HG03066 (cell line): Measurements from ENCODE around the gene NEUROD2.
"Not testable (repeated sequence)": the region's sequence is repeated elsewhere in the genome, so short reads cannot be mapped to it uniquely, and the experiment has no call there.

ENCODE experiments used
- ATAC-seq: cut with Tn5 transposase; IDR thresholded peaks from one replicate; pipeline ENCODE4 v1.9.1; 2021; ENCODE audit warnings: low read depth; ENCODE audit not compliant: unreplicated experiment

NEUROD2 gene

GRCh38 chr17:39591958-39592954, 15.5 kb downstream of the NEUROD2 start:
- no peak for ATAC-seq

DNA sequence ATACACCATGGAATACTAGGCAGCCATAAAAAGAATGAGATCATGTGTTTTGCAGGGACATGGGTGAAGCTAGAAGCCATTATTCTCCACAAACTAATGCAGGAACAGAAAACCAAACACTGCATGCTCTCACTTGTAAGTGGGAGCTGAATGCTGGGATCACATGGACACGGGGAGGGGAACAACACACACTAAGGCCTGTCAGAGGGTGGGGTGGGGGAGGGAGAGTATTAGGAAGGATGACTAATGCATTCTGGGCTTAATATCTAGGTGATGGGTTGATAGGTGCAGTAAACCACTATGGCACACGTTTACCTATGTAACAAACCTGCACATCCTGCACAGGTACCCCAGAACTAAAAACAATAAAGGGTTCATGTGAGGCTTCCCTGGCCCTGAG, 17.5 kb downstream of the NEUROD2 start:
- not testable (repeated sequence) for ATAC-seq

- no peak for ATAC-seq
Measured at GRCh38 chr17:39582658-39583057, 25.1 kb downstream of the NEUROD2 start.

DNA sequence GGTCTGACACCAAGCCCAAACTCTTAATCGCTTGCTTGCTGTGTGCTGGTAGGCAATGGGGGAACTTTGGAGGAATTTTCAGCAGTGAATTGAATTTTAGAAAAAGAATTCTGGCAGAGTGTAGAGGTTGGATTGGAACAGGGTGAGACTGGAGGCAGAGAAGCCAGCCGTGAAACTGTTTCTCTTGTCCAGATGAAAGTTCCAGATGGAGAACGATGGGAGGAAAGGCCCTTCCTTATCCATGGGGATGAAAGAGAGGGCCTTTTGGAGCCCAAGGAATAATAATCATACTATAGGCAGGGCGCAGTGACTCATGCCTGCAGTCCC, 26.0 kb downstream of the NEUROD2 start:
- ATAC-seq: no peak

DNA sequence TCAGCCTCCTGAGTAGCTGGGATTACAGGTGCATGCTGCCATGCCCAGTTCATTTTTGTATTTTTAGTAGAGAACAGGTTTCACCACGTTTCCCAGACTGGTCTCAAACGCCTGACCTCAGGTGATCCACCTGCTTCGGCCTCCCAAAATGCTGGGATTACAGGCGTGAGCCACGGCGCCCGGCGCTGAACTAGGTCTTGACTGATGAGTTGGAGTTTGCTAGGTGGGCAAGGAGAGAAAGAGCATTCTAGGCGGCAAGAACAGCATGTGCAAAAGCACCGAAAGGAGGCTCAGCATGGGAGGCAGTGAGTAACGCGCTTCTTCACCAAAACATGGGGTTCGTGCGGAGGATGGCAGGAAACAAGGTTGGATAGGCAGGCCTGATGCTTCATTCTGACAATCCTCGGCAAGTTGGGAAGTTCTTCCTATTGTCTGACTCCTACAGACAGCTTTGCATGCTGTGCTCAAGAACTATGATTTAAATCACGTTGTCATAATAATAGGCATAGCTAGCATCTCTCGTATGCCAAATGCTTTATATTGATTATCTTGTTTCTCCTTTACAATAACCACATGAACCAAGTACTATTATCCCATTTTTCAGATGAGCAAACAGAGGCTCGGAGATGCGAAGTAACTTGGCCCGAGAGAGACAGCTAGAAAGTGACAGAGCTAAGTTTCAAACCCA, 26.5 kb downstream of the NEUROD2 start:
- ATAC-seq: no peak

DNA sequence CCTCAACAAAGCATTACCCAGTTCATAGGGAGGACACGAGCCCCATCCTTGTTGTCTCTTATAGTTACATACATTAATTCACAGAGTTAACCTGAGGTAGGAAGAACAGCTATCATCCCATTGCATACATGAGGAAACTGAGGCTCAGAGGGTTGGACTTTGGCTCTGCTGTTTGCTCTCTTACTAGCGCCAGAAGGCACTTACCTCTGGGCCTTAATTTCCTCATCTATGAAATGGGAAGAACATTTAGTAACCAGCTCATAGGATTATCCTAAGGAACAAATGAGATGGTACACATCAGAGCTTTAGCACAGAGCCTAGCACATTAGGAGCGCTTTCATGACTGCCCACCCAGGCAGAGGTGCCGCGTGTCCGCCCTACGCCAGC, 27.6 kb downstream of the NEUROD2 start:
- ATAC-seq: no peak

- no peak for ATAC-seq
Measured at GRCh38 chr17:39579318-39580081, 28.2 kb downstream of the NEUROD2 start.

DNA sequence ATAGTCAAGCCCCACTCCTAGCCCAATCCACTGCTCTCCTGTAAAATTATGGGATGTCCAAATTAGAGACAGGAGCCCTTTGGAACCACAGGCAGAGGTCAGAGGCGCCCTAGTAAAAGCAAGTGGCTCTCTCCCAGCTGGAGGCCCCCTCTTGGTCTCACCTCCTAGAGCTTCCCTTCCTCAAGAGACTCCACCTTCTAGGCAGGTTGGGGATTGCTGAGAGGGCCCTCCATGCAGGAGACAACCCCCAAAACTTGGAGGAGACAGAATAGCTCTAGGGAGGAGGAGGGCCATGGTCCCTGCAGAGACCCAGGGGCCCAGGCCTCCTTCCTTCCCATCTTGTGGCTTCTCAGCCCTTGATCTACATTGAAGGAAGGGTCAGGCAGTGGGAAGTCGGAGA, 29.4 kb downstream of the NEUROD2 start:
- no peak for ATAC-seq

- no peak for ATAC-seq
Measured at GRCh38 chr17:39576187-39576586, 31.5 kb downstream of the NEUROD2 start.

DNA sequence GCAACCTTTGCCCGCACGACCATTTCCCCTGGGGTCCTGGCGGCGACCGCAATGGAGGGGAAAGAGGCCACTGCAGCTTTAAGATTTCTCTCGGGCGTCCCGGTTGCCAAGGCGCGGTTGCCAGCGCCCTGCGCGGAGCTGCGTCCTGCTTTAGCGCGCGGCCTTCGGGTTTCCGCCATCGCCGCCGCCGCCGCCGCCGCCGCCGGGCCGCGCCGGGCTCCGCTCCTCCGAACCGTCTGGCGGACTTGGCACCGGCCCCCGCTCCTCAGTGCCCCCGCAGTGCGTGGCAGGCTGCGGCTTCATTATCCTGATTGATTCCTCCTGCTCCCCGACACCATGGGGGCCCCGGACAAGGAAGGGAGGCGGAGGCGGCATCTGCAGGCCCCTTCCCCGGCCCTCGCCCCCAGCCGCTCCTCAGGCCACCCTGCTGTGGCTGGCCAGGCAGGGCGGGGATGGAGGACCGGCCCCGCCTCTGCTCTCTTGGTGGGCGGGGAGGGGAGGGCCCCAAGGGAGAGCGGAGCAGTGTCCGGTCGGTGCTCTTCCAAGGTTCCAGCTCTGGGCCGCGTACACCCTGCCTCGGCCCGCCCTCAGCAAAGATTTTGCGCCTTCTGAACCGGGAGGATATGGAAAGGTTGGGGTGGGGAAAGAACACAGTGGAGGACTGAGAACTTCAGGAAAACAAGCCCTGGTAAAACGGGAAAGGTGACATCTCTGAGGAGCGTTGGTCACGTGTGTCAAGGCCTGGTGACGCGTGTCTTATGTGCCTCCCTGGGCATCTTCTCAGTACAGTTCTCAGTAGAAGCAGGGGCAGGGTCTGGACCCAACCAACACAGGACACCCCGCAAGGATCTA, 34.0 kb downstream of the NEUROD2 start:
- ATAC-seq: no peak

DNA sequence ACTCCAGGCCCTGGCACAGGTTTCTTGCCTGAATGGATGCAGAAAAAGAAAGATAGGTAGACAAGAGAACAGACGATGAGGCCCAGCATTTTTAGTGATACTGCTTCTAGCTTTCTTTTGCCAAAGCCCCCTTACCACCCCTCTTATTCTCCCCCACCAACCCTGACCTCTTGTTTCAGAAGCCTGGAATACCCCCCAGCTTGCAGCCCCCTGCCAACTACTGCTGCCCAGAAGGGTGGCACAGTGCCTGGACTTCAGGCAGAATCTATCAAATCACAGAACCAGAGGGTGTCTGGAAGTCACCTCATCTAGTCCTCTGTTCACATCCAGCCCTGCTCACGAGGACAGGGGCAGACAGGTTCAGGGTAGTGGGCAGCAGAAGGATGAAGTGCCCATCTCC, 35.6 kb downstream of the NEUROD2 start:
- ATAC-seq: no peak

GRCh38 chr17:39569126-39569525, 38.6 kb downstream of the NEUROD2 start:
- no peak for ATAC-seq

GRCh38 chr17:39568702-39569101, 39.0 kb downstream of the NEUROD2 start:
- ATAC-seq: no peak

DNA sequence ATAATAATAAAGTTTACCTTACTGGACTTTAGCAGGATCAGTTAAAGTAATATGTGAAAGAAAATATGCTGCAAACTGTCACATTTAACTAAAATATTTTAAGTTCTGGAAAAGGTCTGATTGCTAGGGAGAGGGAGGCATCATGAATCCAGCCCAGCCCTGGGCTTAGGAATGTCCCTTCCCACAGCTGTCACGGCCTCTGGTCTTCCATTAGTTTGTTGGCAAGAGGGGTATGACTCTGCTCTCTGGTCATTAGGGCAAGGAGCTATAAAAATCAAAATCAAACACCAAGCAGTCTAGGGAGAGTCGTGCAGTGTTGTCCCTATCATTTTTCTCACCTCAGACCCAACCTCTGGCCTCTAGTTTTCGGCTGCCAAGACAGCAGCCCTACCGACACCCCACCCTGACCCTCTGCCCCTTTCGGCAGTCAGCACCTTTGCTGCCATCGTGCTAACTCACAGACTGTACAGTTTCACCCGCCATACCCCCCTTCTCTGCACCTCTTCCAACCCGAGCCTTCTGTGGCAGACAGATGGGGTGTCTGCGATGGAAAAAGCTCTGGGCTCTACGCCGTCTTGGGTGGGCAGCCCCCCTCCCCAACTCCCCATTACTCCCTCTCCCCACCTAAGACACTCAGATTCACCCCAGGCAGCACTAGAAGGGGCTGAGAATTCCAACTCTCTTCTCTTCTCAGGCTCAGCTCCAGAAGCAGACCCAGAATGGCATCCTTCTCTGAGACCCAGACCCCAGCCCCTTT, 41.4 kb downstream of the NEUROD2 start:
- no peak for ATAC-seq

DNA sequence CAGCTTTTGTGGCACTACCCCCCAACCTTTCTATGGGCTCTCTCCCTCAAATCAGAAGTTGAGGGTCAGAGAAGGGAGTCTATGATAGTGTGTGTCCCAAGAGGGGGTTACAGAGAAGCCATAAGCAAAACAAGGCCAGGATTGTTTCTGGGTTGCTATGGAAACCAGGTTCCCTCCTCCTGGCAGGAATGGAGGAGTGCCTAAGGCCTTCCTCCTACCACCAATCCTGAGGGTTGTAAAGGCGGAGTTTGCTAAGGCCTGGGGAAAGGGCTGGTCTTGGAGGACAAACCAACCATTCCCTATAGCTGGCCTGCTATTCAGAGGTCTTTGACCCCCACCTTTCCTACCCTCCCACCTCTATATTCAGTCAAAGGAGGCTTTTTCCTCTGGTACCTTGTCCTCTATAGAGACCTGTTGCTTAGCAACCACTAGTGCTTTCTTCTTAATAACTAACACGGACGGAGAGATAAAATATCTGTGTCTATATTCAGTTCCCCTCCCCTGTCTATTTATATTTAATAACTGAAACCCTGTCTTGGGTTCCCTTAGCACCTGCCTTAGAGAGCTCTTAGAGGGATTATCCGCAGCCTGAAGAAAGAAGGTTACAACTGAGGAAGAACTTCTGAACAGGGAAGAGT, 43.4 kb downstream of the NEUROD2 start:
- no peak for ATAC-seq

- ATAC-seq: no peak
Measured at GRCh38 chr17:39563476-39563875, 44.2 kb downstream of the NEUROD2 start.

GRCh38 chr17:39562976-39563375, 44.7 kb downstream of the NEUROD2 start:
- no peak for ATAC-seq

GRCh38 chr17:39562395-39562794, 45.3 kb downstream of the NEUROD2 start:
- ATAC-seq: no peak

DNA sequence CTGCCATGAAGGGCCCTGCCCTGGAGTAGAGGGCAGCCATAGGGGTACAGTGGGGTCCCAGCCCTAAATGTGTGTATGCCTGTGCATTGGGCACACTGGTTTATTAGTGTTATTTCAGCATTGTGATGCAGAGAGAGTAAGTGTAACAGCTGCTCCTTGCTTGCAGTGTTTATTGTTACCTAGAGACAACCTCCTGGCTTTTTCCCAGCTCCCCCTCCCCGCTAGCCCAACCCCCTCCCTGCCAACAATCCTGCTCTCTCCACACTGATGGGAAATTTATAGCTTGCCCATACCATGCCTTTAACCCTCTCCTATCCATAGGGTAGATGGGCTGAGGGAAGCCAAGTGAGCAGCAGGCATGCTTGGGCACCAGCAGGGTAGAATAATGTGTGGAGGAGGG, 51.3 kb downstream of the NEUROD2 start:
- no peak for ATAC-seq
